ENCODE measurements around the gene STRN4. TPM values are rescaled to one million over a fixed set of nuclear protein-coding genes. Genes with fewer than 3 reads are reported as not detected.

STRN4 gene
- total RNA-seq, 1 experiment from 2014 or later, result 107 TPM

GRCh38 chr19:46739290-46739771 is 6.9 kb downstream of the STRN4 start:
- Histone ChIP-seq H3K79me2 (ENCODE audit: insufficient read depth, low read length) (peaks cover 93% of the 10 kb centered on the region), H3K4me2 (ENCODE audit: low read length) (no peak overlapping the region), H4K20me1 (ENCODE audit: insufficient read depth) (peaks cover 17% of the 10 kb centered on the region; the same call in 1 of the 2 replicates), H3K9ac (ENCODE audit: low read length) (no peak overlapping the region), H3K9me2 (ENCODE audit: insufficient read depth) (no peaks in the 10 kb centered on the region), H3K4me3 (replicated peaks in 1 of 2; ENCODE audit: low read depth in 1 of 2, low read length in 2 of 2) (no peak overlapping the region), H3K9me3 (ENCODE audit: control insufficient read depth in 1 of 2, insufficient read depth in 1 of 2, low read depth in 1 of 2, low read length in 2 of 2) (no peaks in the 10 kb centered on the region), H3K27me3 (ENCODE audit: insufficient read depth, low read length) (no peaks in the 10 kb centered on the region), H3K36me3 (ENCODE audit: control insufficient read depth in 1 of 2, insufficient read depth in 2 of 2, low read length in 2 of 2) (peaks cover 25 to 32% of the 10 kb centered on the region in 2 experiments; a peak in 3 of 4 replicates), H2AFZ (ENCODE audit: low read depth, low read length, poor library complexity, severe bottlenecking) (no peak overlapping the region), H3K4me1 (ENCODE audit: control insufficient read depth in 1 of 2, insufficient read depth in 2 of 2, low read length in 2 of 2) (peaks cover 0 to 4% of the 10 kb centered on the region in 2 experiments; a peak in 2 of 4 replicates), H3K27ac (ENCODE audit: low read depth, low read length) (no peak overlapping the region)
- RAD21 ChIA-PET (ENCODE audit: low non-redundant PET in 1 of 2, low total read pairs in 2 of 2, uncharacterized antibody in 2 of 2, unreplicated experiment in 2 of 2), result no interaction called here
- BruUV-seq (replicated peaks), result no TSS peak
- no peak for DNase-seq (ENCODE audit: low read depth, low spot score)
- CTCF ChIA-PET, result interaction anchor here (1.1 kb wide), 1 partner anchor 15 kb away, joined by 4 read pairs; no protein-coding TSS in a partner anchor
- POLR2A ChIA-PET, result interaction anchor here (0.6 kb wide), 1 partner anchor 90 kb away, joined by 5 read pairs; no protein-coding TSS in a partner anchor
- ATAC-seq, result no peak
- TF ChIP-seq CEBPB (IDR thresholded peaks at IDR 0.05; ENCODE audit: low read depth) (no peak), YY1 (IDR thresholded peaks at IDR 0.05; ENCODE audit: extremely low read depth, insufficient replicate concordance, low read depth, low read length) (no peak), ZFX (IDR thresholded peaks at IDR 0.05) (no peak), SP1 (IDR thresholded peaks at IDR 0.05; ENCODE audit: low read depth) (no peak), JUND (IDR thresholded peaks at IDR 0.05) (no peak), RAD21 (IDR thresholded peaks at IDR 0.05; ENCODE audit: low read depth) (no peak), SIN3A (IDR thresholded peaks at IDR 0.05; ENCODE audit: low read depth) (no peak), POLR2AphosphoS5 (IDR thresholded peaks at IDR 0.05; ENCODE audit: low read depth, low read length) (no peak)
- TF ChIP-seq, protein P1, sequence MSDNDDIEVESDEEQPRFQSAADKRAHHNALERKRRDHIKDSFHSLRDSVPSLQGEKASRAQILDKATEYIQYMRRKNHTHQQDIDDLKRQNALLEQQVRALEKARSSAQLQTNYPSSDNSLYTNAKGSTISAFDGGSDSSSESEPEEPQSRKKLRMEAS (IDR thresholded peaks at IDR 0.05), result no peak
- intact Hi-C loops (cut with micrococcal nuclease), result no loop called here

GRCh38 chr19:46737761-46738171 is 8.5 kb downstream of the STRN4 start:
- peaks cover 23% of the 10 kb centered on the region; the same call in 1 of the 2 replicates for H4K20me1 ChIP-seq (ENCODE audit: insufficient read depth)
- intact Hi-C loops (cut with micrococcal nuclease), result no loop called here
- POLR2A ChIA-PET, result interaction anchor here (0.5 kb wide), 1 partner anchor 85 kb away, joined by 3 read pairs; no protein-coding TSS in a partner anchor
- no peak overlapping the region for H3K9ac ChIP-seq (ENCODE audit: low read length)
- no peak overlapping the region for H3K27ac ChIP-seq (ENCODE audit: low read depth, low read length)
- peaks cover 34 to 45% of the 10 kb centered on the region in 2 experiments for H3K36me3 ChIP-seq (ENCODE audit: control insufficient read depth in 1 of 2, insufficient read depth in 2 of 2, low read length in 2 of 2)
- no peaks in the 10 kb centered on the region for H3K4me1 ChIP-seq (ENCODE audit: control insufficient read depth in 1 of 2, insufficient read depth in 2 of 2, low read length in 2 of 2)
- no peaks in the 10 kb centered on the region for H3K27me3 ChIP-seq (ENCODE audit: insufficient read depth, low read length)
- DNase-seq (ENCODE audit: low read depth, low spot score), result no peak
- H3K9me3 ChIP-seq (ENCODE audit: control insufficient read depth in 1 of 2, insufficient read depth in 1 of 2, low read depth in 1 of 2, low read length in 2 of 2), result no peaks in the 10 kb centered on the region
- CTCF ChIA-PET, result interaction anchor here (1.1 kb wide), 1 partner anchor 103 kb away, joined by 3 read pairs; no protein-coding TSS in a partner anchor
- H3K4me3 ChIP-seq (replicated peaks in 1 of 2; ENCODE audit: low read depth in 1 of 2, low read length in 2 of 2), result no peak overlapping the region
- H3K4me2 ChIP-seq (ENCODE audit: low read length), result no peak overlapping the region
- no peak for TF ChIP-seq SRF (IDR thresholded peaks at IDR 0.05; ENCODE audit: low read depth)
- no peaks in the 10 kb centered on the region for H3K9me2 ChIP-seq (ENCODE audit: insufficient read depth)
- ATAC-seq, result no peak
- no TSS peak for BruUV-seq (replicated peaks)
- peaks cover 93% of the 10 kb centered on the region for H3K79me2 ChIP-seq (ENCODE audit: insufficient read depth, low read length)
- RAD21 ChIA-PET (ENCODE audit: low non-redundant PET in 1 of 2, low total read pairs in 2 of 2, uncharacterized antibody in 2 of 2, unreplicated experiment in 2 of 2), result no interaction called here
- no peak overlapping the region for H2AFZ ChIP-seq (ENCODE audit: low read depth, low read length, poor library complexity, severe bottlenecking)
